GM23248 (cell line): Measurements from ENCODE around the gene CLDN12.

Experiments
- EZH2 ChIP-seq: fragments of 200-600 bp; sonication (generic); IDR thresholded peaks from 2 replicates; pipeline ENCODE4 v1.6.1; 2018; ENCODE audit warnings: antibody characterized with exemption, mild to moderate bottlenecking; ENCODE audit not compliant: insufficient read depth, poor library complexity, severe bottlenecking
- EZH2phosphoT487 ChIP-seq: fragments of 200-600 bp; sonication (generic); IDR thresholded peaks from 2 replicates; pipeline ENCODE4 v1.6.1; 2018; ENCODE audit warnings: antibody characterized with exemption, moderate library complexity, mild to moderate bottlenecking, low read depth; ENCODE audit not compliant: insufficient read depth

- no peak for TF ChIP-seq EZH2phosphoT487
- no peak for TF ChIP-seq EZH2
Measured at GRCh38 chr7:90408142-90408541, 4.9 kb downstream of the CLDN12 start.
